Fibroblast of pulmonary artery (primary cell): Measurements from ENCODE around the gene TNS4.

Source experiments
- DNase-seq: peaks from one replicate; pipeline ENCODE4 v3.0.0-alpha.2; 2010; ENCODE audit warnings: low read depth
- H3K4me3 ChIP-seq: replicated peaks from 2 replicates; pipeline ENCODE4 v1.5.1; 2011; ENCODE audit warnings: low read depth, mild to moderate bottlenecking, control low read depth, low read length, moderate library complexity
- TF ChIP-seq, protein P1 (sequence below): IDR thresholded peaks from 2 replicates; pipeline ENCODE4 v1.5.1; 2011; ENCODE audit warnings: mild to moderate bottlenecking, control low read depth, low read length, inconsistent platforms; ENCODE audit errors: missing control alignments

Gene TNS4

DNA sequence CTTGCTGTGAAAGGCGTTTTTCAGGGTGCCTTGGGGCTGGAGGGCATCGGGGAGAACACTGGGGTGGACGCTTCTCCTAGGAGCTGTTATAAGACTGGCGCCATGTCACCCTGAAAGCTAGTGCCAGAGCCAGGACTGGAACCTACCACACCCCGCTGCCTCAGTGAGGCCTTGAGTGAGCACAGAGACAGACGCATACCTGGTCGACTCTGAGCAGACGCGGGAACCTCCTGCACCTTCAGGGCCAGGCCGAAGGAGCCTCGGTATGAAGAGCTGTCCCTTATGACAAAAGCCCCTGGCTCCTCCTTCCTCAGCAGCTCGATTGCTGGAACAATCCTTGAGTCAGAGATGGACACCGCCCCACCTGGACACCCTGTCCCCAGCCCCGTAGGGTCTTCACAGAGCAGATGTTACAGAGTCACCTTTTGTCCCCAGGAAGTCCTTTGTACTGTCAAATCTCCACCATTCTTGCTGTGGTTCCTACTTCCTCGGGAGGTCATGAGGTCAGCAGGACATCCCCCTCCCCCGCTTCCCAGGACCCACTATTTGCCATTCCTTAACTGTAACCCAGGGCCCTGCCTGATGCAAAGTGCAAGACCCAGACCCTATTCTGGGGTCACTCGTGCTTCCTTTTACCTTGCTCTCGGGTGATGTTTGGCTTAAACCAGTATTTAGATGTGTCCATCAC is 17.0 kb downstream of the TNS4 start:
- TF ChIP-seq, protein P1, sequence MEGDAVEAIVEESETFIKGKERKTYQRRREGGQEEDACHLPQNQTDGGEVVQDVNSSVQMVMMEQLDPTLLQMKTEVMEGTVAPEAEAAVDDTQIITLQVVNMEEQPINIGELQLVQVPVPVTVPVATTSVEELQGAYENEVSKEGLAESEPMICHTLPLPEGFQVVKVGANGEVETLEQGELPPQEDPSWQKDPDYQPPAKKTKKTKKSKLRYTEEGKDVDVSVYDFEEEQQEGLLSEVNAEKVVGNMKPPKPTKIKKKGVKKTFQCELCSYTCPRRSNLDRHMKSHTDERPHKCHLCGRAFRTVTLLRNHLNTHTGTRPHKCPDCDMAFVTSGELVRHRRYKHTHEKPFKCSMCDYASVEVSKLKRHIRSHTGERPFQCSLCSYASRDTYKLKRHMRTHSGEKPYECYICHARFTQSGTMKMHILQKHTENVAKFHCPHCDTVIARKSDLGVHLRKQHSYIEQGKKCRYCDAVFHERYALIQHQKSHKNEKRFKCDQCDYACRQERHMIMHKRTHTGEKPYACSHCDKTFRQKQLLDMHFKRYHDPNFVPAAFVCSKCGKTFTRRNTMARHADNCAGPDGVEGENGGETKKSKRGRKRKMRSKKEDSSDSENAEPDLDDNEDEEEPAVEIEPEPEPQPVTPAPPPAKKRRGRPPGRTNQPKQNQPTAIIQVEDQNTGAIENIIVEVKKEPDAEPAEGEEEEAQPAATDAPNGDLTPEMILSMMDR, result no peak
- no peak for DNase-seq

DNA sequence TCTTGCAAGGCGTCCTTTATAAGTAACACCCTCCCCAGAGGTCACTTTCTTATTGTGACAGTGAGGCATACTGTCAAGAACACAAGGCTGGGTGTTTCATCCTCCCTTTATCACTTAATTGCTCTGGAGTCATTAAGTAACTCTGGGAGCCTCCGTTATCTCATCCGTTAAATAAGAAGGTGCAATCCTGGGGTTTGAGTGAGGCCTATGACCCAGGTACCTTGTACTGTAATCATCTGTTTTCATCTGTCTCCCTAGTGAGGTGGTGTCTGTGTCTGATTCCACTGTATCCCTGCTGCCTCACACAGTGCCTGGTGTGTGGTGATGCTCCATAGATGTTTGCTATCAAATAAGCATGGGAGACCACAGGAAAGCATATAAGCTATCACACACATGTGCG is 17.7 kb downstream of the TNS4 start:
- DNase-seq, result no peak
- TF ChIP-seq, protein P1, result no peak

More for the DNA sequence above, 17.0 kb downstream of the TNS4 start:
- H3K4me3 ChIP-seq, result no peak overlapping the region

DNA sequence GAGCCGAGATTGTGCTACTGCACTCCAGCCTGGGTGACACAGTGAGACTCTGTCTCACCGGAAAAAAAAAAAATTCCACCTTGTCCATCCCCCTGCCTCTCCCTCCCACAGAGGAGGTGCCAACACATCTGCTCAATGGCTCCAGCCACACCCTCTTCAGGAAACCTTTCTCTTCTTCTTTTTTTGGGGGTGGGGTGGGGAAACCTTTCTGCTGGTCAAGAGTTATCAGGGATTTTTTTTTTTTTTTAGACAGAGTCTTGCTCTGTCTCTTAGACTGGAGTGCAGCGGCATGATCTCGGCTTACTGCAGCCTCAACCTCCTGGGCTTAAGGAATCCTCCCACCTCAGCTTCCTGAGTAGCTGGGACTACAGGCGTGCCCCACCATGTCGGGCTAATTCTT is 18.7 kb downstream of the TNS4 start:
- DNase-seq, result no peak
- TF ChIP-seq, protein P1, result no peak
- H3K4me3 ChIP-seq, result no peak overlapping the region

More for the DNA sequence above, 17.7 kb downstream of the TNS4 start:
- H3K4me3 ChIP-seq, result no peak overlapping the region

DNA sequence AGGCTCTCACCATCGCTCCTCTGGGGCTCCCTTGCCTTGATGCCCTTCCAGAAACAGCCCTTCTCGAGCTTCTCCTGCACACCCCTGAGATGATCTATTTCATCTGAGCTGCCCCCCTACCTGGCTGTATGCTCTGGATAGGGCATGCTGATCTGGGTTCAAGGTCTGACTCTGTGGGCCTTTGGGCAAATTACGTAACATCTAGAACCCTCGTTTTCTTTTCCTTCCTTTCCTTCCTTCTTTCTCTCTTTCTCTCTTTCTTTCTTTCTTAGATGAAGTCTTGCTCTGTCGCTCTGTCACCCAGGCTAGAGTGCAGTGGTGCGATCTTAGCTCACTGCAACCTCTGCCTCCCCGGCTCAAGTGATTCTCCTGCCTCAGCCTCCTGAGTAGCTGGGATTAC is 20.3 kb downstream of the TNS4 start:
- H3K4me3 ChIP-seq, result no peak overlapping the region
- TF ChIP-seq, protein P1, result no peak
- DNase-seq, result no peak

DNA sequence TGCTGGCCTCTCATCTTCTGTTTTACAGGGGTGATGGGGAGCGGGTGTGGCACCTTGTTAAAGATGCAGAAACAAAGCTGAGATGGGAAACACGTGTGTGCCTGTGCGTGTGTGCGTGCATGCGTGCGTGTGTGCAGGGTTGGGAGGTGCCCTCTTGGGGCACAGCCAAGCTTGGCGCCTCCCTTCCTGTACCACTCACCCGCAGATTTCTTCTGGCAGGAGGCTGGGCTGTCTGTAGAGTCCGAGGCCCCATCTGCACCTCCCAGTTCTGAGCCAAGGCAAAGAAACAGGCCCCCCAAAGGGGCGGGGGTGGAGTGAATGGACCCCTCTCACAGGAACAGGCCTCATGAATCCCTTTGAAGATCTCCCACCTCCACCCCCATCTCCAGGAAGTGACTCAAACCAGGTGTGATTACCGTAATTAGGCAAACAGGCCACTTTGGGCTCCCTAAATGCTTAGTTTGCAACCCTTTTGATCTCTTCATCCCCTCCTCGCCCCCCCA is 20.9 kb downstream of the TNS4 start:
- peak; percentile 84 for DNase-seq
- no peak overlapping the region for H3K4me3 ChIP-seq
- TF ChIP-seq, protein P1, result no peak

DNA sequence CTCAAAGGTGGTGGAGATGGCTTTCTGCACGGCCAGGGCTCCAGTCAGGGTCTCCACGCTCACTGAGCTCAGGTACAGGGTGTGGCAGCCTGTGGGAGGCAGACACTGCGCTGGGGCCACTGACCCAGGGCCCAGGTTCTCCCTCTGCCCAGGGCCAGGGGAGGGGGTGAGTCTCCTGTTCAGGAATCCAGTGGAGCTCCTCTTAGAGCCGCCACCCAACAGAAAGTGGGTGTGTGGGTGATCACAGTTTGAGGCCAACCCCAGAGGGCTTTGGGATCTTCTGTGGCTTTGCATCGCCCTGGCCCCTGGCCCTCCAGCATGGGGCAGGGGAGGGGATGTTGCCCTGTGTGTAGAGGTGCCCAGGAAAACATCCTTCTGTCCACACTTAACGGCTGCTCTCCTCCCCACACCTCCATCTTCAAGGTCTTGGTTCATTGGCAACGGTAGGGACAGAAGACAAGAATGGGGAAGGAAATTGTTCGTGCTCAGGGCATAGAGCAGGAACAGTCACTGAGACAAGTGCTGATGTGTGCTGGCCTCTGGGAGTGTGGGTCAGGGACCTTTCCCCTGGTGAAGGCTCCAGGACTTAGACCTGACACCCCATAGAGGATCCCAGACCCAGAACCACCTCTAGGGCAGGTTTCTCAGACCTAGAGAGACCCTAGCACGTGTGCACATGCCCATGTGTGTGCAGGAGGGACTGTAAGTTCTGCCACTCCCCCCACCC is 21.5 kb downstream of the TNS4 start:
- DNase-seq, result no peak
- TF ChIP-seq, protein P1, result no peak
- H3K4me3 ChIP-seq, result no peak overlapping the region
